Measurements from ENCODE around the gene MKRN2OS.
A peak's percentile ranks its signal among the peaks of the same experiment; 100 is the strongest.

Gene MKRN2OS

DNA sequence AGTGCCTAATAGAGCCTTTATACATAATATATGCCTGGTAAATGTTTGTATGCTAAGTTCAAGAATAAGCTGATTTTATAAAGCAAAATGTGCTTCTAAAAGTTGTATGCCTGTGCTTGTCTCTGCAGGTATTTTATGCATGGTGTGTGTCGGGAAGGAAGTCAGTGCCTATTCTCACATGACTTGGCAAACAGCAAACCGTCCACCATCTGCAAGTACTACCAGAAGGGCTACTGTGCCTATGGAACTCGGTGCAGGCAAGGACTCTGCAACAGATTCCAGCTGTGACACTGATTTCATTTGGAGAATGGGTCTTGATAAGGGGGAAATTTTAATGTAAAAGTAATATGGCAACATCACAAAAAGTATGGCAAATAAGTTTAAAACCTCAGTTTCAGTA, 23.4 kb upstream of the MKRN2OS start:
- TF ChIP-seq, protein P1, sequence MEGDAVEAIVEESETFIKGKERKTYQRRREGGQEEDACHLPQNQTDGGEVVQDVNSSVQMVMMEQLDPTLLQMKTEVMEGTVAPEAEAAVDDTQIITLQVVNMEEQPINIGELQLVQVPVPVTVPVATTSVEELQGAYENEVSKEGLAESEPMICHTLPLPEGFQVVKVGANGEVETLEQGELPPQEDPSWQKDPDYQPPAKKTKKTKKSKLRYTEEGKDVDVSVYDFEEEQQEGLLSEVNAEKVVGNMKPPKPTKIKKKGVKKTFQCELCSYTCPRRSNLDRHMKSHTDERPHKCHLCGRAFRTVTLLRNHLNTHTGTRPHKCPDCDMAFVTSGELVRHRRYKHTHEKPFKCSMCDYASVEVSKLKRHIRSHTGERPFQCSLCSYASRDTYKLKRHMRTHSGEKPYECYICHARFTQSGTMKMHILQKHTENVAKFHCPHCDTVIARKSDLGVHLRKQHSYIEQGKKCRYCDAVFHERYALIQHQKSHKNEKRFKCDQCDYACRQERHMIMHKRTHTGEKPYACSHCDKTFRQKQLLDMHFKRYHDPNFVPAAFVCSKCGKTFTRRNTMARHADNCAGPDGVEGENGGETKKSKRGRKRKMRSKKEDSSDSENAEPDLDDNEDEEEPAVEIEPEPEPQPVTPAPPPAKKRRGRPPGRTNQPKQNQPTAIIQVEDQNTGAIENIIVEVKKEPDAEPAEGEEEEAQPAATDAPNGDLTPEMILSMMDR (IDR thresholded peaks at IDR 0.05; ENCODE audit: extremely low read depth, insufficient read depth, missing control alignments), result no peak
- no peak for DNase-seq (ENCODE audit: low spot score)
- in situ Hi-C loops (cut with MboI; ENCODE audit: low pct_unique_long_range_greater_than_20kb, low sequenced_read_pairs, unreplicated experiment), result no loop called here

DNA sequence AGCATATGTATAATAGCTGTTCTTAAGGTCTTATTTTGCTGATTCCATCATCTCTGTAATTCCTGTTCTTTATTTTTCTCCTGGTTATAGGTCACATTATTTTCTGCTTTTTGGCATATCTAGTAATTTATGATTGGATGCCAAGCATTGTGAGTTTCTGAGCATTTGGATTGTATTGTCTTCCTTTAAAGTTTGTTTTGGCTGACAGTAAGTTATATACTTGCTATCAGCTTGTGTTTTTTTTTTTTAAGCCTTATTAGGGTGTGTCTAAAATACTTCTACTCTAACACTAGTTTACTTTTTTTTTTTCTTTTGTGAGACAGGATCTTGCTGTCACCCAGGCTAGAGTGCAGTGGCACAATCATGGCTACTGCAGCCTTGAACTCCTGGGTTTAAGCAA, 21.7 kb upstream of the MKRN2OS start:
- in situ Hi-C loops (cut with MboI; ENCODE audit: low pct_unique_long_range_greater_than_20kb, low sequenced_read_pairs, unreplicated experiment), result no loop called here
- TF ChIP-seq, protein P1 (IDR thresholded peaks at IDR 0.05; ENCODE audit: extremely low read depth, insufficient read depth, missing control alignments), result no peak
- DNase-seq (ENCODE audit: low spot score), result no peak

DNA sequence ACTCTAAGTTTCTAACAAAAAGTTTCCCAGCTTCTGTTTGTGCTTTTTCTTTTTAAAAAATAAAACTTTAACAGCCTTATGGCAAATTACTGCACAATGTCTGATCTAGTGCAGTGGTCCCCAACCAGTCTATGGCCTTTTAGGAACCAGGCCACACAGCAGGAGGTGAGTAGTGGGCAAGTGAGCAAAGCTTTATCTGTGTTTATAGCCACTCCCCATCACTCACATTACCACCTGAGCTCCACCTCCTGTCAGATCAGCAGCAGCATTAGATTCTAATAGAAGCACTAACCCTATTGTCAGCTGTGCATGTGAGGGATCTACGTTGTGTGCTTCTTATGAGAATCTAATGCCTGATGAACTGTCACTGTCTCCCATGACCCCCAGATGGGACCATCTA, 17.2 kb upstream of the MKRN2OS start:
- in situ Hi-C loops (cut with MboI; ENCODE audit: low pct_unique_long_range_greater_than_20kb, low sequenced_read_pairs, unreplicated experiment), result no loop called here
- TF ChIP-seq, protein P1 (IDR thresholded peaks at IDR 0.05; ENCODE audit: extremely low read depth, insufficient read depth, missing control alignments), result no peak
- no peak for DNase-seq (ENCODE audit: low spot score)

DNA sequence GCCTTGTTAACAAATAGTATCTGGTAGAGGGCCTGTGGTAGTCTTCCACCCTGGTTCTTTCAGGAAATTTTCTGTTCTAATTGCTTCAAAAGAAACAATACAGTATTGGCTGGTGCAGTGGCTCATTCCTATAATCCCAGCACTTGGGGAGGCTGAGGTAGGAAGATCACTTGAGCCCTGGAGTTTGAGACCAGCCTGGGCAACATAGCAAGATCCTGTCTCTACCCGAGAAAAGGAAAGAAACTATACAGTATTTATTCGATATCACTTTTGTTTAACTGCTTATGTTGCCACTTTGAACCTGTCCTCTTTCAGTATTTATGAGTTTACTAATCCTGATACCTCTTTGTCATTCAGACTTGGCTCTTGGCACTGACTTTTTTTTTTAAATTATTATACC, 16.1 kb upstream of the MKRN2OS start:
- TF ChIP-seq, protein P1 (IDR thresholded peaks at IDR 0.05; ENCODE audit: extremely low read depth, insufficient read depth, missing control alignments), result no peak
- no peak for DNase-seq (ENCODE audit: low spot score)
- in situ Hi-C loops (cut with MboI; ENCODE audit: low pct_unique_long_range_greater_than_20kb, low sequenced_read_pairs, unreplicated experiment), result no loop called here

DNA sequence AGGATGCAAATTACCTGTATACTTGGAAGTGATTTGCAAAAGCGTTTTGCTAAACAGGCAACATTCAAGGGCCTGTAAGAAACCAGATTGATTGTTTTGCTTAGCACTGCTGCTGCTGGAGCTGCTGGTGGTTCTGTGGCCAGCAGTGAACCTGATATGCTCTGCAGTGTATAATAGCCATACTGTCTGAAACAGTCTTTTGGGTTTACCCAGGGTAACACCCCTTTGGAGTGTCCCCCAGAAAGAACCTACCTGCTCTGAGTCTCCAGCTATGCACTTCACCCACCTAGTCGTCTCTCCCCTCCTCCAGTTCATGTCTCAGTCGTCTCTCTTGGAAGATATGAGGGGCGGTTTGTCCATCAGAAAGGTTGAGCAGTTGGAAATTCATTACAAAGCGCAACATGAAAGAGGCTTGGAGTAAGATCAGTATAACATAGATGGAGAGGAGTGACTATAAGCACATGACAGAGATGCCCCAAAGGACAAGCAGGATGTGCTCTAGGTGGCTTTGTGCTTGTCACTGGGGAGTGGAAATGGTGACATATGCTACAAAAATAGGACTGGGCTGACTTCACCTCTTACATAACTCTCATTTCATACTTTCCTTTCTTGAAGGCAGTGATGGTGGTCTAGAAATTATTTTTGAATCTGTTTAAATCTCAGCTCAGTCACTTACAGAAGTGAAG, 15.3 kb upstream of the MKRN2OS start:
- in situ Hi-C loops (cut with MboI; ENCODE audit: low pct_unique_long_range_greater_than_20kb, low sequenced_read_pairs, unreplicated experiment), result no loop called here
- TF ChIP-seq, protein P1 (IDR thresholded peaks at IDR 0.05; ENCODE audit: extremely low read depth, insufficient read depth, missing control alignments), result no peak
- peak; percentile 67 for DNase-seq (ENCODE audit: low spot score)

DNA sequence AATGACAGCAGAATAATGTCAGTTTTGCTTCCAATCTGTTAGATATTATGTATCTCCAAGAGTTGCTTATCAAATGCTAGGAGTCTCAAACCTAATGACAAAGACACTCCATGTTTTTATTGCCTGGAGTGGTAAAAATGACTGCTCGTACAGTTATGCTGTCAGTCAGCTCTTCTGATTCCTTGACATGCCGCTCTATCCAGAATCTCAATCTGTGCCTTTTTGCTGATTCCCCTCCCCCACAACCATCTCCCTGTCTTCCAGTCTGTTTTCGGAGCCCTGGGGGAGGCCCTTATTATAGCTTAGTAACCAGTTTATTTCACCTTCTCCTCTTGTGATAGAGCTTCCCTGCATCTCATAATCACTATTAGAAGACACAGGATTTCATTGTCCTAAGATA, 14.2 kb upstream of the MKRN2OS start:
- in situ Hi-C loops (cut with MboI; ENCODE audit: low pct_unique_long_range_greater_than_20kb, low sequenced_read_pairs, unreplicated experiment), result no loop called here
- DNase-seq (ENCODE audit: low spot score), result no peak
- TF ChIP-seq, protein P1 (IDR thresholded peaks at IDR 0.05; ENCODE audit: extremely low read depth, insufficient read depth, missing control alignments), result no peak
